IPS-20b (cell line): ENCODE data around the gene KRTAP24-1.

ENCODE experiments used
- H3K27ac ChIP-seq: one replicate; pipeline ENCODE4 v1.5.1; 2013; ENCODE audit warnings: low read length
- H3K27me3 ChIP-seq: 2 replicates; pipeline ENCODE4 v1.6.1; 2013; ENCODE audit warnings: mild to moderate bottlenecking, low read length, inconsistent platforms; ENCODE audit not compliant: insufficient read depth
- H3K36me3 ChIP-seq: 2 replicates; pipeline ENCODE4 v1.6.1; 2013; ENCODE audit warnings: low read depth, mild to moderate bottlenecking, inconsistent platforms, low read length, moderate library complexity; ENCODE audit not compliant: insufficient read depth
- H3K4me1 ChIP-seq: 2 replicates; pipeline ENCODE4 v1.6.1; 2013; ENCODE audit warnings: mild to moderate bottlenecking, control low read depth, inconsistent platforms, low read length, moderate library complexity; ENCODE audit not compliant: insufficient read depth
- H3K4me3 ChIP-seq: 2 replicates; pipeline ENCODE4 v1.5.1; 2013; ENCODE audit warnings: mild to moderate bottlenecking, low read length, inconsistent platforms
- H3K9ac ChIP-seq: 2 replicates; pipeline ENCODE4 v1.6.1; 2013; ENCODE audit warnings: low read depth, mild to moderate bottlenecking, inconsistent platforms, low read length, moderate library complexity
- H3K9me3 ChIP-seq: 2 replicates; pipeline ENCODE4 v1.6.1; 2013; ENCODE audit warnings: mild to moderate bottlenecking, low read depth, low read length, inconsistent platforms; ENCODE audit not compliant: insufficient read depth

KRTAP24-1 gene

GRCh38 chr21:30268608-30269197 lies 14.0 kb downstream of the KRTAP24-1 start:
- no peaks in the 10 kb centered on the region for H3K4me1 ChIP-seq
- no peaks in the 10 kb centered on the region for H3K27me3 ChIP-seq
- no peak overlapping the region for H3K27ac ChIP-seq
- no peaks in the 10 kb centered on the region for H3K9me3 ChIP-seq
- H3K36me3 ChIP-seq = no peaks in the 10 kb centered on the region
- H3K4me3 ChIP-seq = no peak overlapping the region
- no peak overlapping the region for H3K9ac ChIP-seq

GRCh38 chr21:30257773-30258172 lies 25.0 kb downstream of the KRTAP24-1 start:
- Histone ChIP-seq H3K9me3 (no peaks in the 10 kb centered on the region), H3K27ac (no peak overlapping the region), H3K4me1 (no peaks in the 10 kb centered on the region), H3K27me3 (no peaks in the 10 kb centered on the region), H3K36me3 (no peaks in the 10 kb centered on the region), H3K4me3 (no peak overlapping the region), H3K9ac (no peak overlapping the region)

GRCh38 chr21:30256100-30256499 lies 26.6 kb downstream of the KRTAP24-1 start:
- no peak overlapping the region for H3K27ac ChIP-seq
- H3K27me3 ChIP-seq = no peaks in the 10 kb centered on the region
- no peaks in the 10 kb centered on the region for H3K4me1 ChIP-seq
- no peak overlapping the region for H3K4me3 ChIP-seq
- no peaks in the 10 kb centered on the region for H3K9me3 ChIP-seq
- H3K9ac ChIP-seq = no peak overlapping the region
- H3K36me3 ChIP-seq = no peaks in the 10 kb centered on the region

- Histone ChIP-seq H3K4me1 (no peaks in the 10 kb centered on the region), H3K9me3 (no peaks in the 10 kb centered on the region), H3K4me3 (no peak overlapping the region), H3K36me3 (no peaks in the 10 kb centered on the region), H3K27me3 (no peaks in the 10 kb centered on the region), H3K9ac (no peak overlapping the region), H3K27ac (no peak overlapping the region)
These were observed 27.1 kb downstream of the KRTAP24-1 start for GRCh38 chr21:30255679-30256078.

- no peaks in the 10 kb centered on the region for H3K9me3 ChIP-seq
- no peak overlapping the region for H3K9ac ChIP-seq
- no peaks in the 10 kb centered on the region for H3K27me3 ChIP-seq
- H3K36me3 ChIP-seq = no peaks in the 10 kb centered on the region
- no peaks in the 10 kb centered on the region for H3K4me1 ChIP-seq
- H3K4me3 ChIP-seq = no peak overlapping the region
- no peak overlapping the region for H3K27ac ChIP-seq
These were observed 31.0 kb downstream of the KRTAP24-1 start for GRCh38 chr21:30251781-30252180.

- no peaks in the 10 kb centered on the region for H3K27me3 ChIP-seq
- H3K4me1 ChIP-seq = no peaks in the 10 kb centered on the region
- H3K9me3 ChIP-seq = no peaks in the 10 kb centered on the region
- no peak overlapping the region for H3K4me3 ChIP-seq
- no peaks in the 10 kb centered on the region for H3K36me3 ChIP-seq
- no peak overlapping the region for H3K9ac ChIP-seq
- H3K27ac ChIP-seq = no peak overlapping the region
These were observed 32.8 kb downstream of the KRTAP24-1 start for GRCh38 chr21:30249936-30250335.

GRCh38 chr21:30248844-30249243 lies 33.9 kb downstream of the KRTAP24-1 start:
- no peak overlapping the region for H3K4me3 ChIP-seq
- no peak overlapping the region for H3K27ac ChIP-seq
- no peak overlapping the region for H3K9ac ChIP-seq

GRCh38 chr21:30245061-30245460 lies 37.7 kb downstream of the KRTAP24-1 start:
- Histone ChIP-seq H3K27me3 (no peaks in the 10 kb centered on the region), H3K4me3 (no peak overlapping the region), H3K9ac (no peak overlapping the region), H3K9me3 (no peaks in the 10 kb centered on the region), H3K36me3 (no peaks in the 10 kb centered on the region), H3K27ac (no peak overlapping the region), H3K4me1 (no peaks in the 10 kb centered on the region)

More at GRCh38 chr21:30248844-30249243, 33.9 kb downstream of the KRTAP24-1 start:
- no peaks in the 10 kb centered on the region for H3K36me3 ChIP-seq
- no peaks in the 10 kb centered on the region for H3K9me3 ChIP-seq
- H3K4me1 ChIP-seq = no peaks in the 10 kb centered on the region
- no peaks in the 10 kb centered on the region for H3K27me3 ChIP-seq

- Histone ChIP-seq H3K4me1 (no peaks in the 10 kb centered on the region), H3K9ac (no peak overlapping the region), H3K27me3 (no peaks in the 10 kb centered on the region), H3K4me3 (no peak overlapping the region), H3K27ac (no peak overlapping the region), H3K9me3 (no peaks in the 10 kb centered on the region), H3K36me3 (no peaks in the 10 kb centered on the region)
These were observed 39.1 kb downstream of the KRTAP24-1 start for GRCh38 chr21:30243691-30244090.

- no peaks in the 10 kb centered on the region for H3K4me1 ChIP-seq
These were observed 42.1 kb downstream of the KRTAP24-1 start for GRCh38 chr21:30240661-30241060.

GRCh38 chr21:30238168-30238567 lies 44.6 kb downstream of the KRTAP24-1 start:
- no peak overlapping the region for H3K27ac ChIP-seq
- no peaks in the 10 kb centered on the region for H3K4me1 ChIP-seq
- no peaks in the 10 kb centered on the region for H3K9me3 ChIP-seq
- H3K27me3 ChIP-seq = no peaks in the 10 kb centered on the region
- no peak overlapping the region for H3K9ac ChIP-seq
- H3K4me3 ChIP-seq = no peak overlapping the region
- H3K36me3 ChIP-seq = no peaks in the 10 kb centered on the region

More at GRCh38 chr21:30240661-30241060, 42.1 kb downstream of the KRTAP24-1 start:
- no peak overlapping the region for H3K9ac ChIP-seq
- no peaks in the 10 kb centered on the region for H3K36me3 ChIP-seq
- H3K4me3 ChIP-seq = no peak overlapping the region
- no peaks in the 10 kb centered on the region for H3K27me3 ChIP-seq
- no peaks in the 10 kb centered on the region for H3K9me3 ChIP-seq
- no peak overlapping the region for H3K27ac ChIP-seq

- Histone ChIP-seq H3K4me3 (no peak overlapping the region), H3K27ac (no peak overlapping the region), H3K9ac (no peak overlapping the region), H3K27me3 (no peaks in the 10 kb centered on the region), H3K9me3 (no peaks in the 10 kb centered on the region), H3K4me1 (no peaks in the 10 kb centered on the region), H3K36me3 (no peaks in the 10 kb centered on the region)
These were observed 48.1 kb downstream of the KRTAP24-1 start for GRCh38 chr21:30234643-30235042.
